Karpas-422 (cell line): ENCODE data around the gene DENND4C. TPM values are rescaled to one million over a fixed set of nuclear protein-coding genes. Genes with fewer than 3 reads are reported as not detected.

ENCODE experiments used
- DNase-seq: peaks from one replicate; pipeline ENCODE4 v3.0.0-alpha.2; 2015
- H2AFZ ChIP-seq: fragments of 200-600 bp; sonication (generic); 2 replicates; pipeline ENCODE4 v1.6.1; 2014; ENCODE audit warnings: antibody characterized with exemption, low read length, mixed read lengths
- H3K27ac ChIP-seq: fragments of 200-600 bp; sonication (generic); 2 replicates; pipeline ENCODE4 v1.5.1; 2014; ENCODE audit warnings: mild to moderate bottlenecking, low read length, moderate library complexity
- H3K27me3 ChIP-seq: fragments of 200-600 bp; sonication (generic); 2 replicates; pipeline ENCODE4 v1.6.1; 2014; ENCODE audit warnings: low read length, mixed read lengths
- H3K36me3 ChIP-seq: fragments of 200-600 bp; sonication (generic); 2 replicates; pipeline ENCODE4 v1.6.1; 2014; ENCODE audit warnings: low read length, mixed read lengths; ENCODE audit not compliant: insufficient read depth
- H3K4me1 ChIP-seq: fragments of 200-600 bp; sonication (generic); 2 replicates; pipeline ENCODE4 v1.6.1; 2014; ENCODE audit warnings: mild to moderate bottlenecking, low read length, mixed read lengths
- H3K4me2 ChIP-seq: fragments of 200-600 bp; sonication (generic); 2 replicates; pipeline ENCODE4 v1.6.1; 2014; ENCODE audit warnings: low read length, low read depth, mild to moderate bottlenecking; ENCODE audit not compliant: poor library complexity, severe bottlenecking
- H3K4me3 ChIP-seq: fragments of 200-600 bp; sonication (generic); 2 replicates; pipeline ENCODE4 v1.5.1; 2014; ENCODE audit warnings: mild to moderate bottlenecking, antibody characterized with exemption, low read length, mixed read lengths
- H3K79me2 ChIP-seq: fragments of 200-600 bp; sonication (generic); 2 replicates; pipeline ENCODE4 v1.6.1; 2014; ENCODE audit warnings: mild to moderate bottlenecking, low read length, mixed read lengths
- H3K9ac ChIP-seq: fragments of 200-600 bp; sonication (generic); 2 replicates; pipeline ENCODE4 v1.6.0; 2014; ENCODE audit warnings: low read length
- H3K9me2 ChIP-seq: fragments of 200-600 bp; sonication (generic), shearing (Covaris generic); replicated peaks from 2 replicates; pipeline ENCODE4 v1.6.0; 2014; ENCODE audit warnings: mild to moderate bottlenecking, low read length, moderate library complexity; ENCODE audit not compliant: insufficient read depth
- H3K9me3 ChIP-seq: fragments of 300-700, 200-600 bp; sonication (generic); 2 replicates; pipeline ENCODE4 v1.6.1; 2014; ENCODE audit warnings: low read length, mixed read lengths
- H4K20me1 ChIP-seq: fragments of 200-600 bp; sonication (generic); 2 replicates; pipeline ENCODE4 v1.6.1; 2014; ENCODE audit warnings: mild to moderate bottlenecking, antibody characterized with exemption, low read length, low read depth; ENCODE audit not compliant: insufficient read depth
- total RNA-seq: library from RNA; depleted of rRNA; stranded (reverse); fragments of >200 nt; shearing (Covaris generic); gene quantifications from 2 replicates; pipeline ENCODE4 v1.2.3, GENCODE V29; 2014; ENCODE audit warnings: low replicate concordance

Gene DENND4C
- total RNA-seq, 1 experiment from 2014 or later, result 42.8 TPM

GRCh38 chr9:19283072-19283710 is 52.7 kb downstream of the DENND4C start:
- no peak overlapping the region for H3K9ac ChIP-seq
- peaks cover 81% of the 10 kb centered on the region for H3K79me2 ChIP-seq
- H3K4me3 ChIP-seq, result no peak overlapping the region
- H3K27me3 ChIP-seq, result no peaks in the 10 kb centered on the region
- H2AFZ ChIP-seq, result no peak overlapping the region
- no peaks in the 10 kb centered on the region for H4K20me1 ChIP-seq
- DNase-seq, result no peak
- H3K9me3 ChIP-seq, result no peaks in the 10 kb centered on the region
- peaks cover 6% of the 10 kb centered on the region; the same call in 1 of the 2 replicates for H3K36me3 ChIP-seq
- H3K27ac ChIP-seq, result no peak overlapping the region
- H3K4me2 ChIP-seq, result no peak overlapping the region
- peaks cover 14% of the 10 kb centered on the region for H3K4me1 ChIP-seq
- no peaks in the 10 kb centered on the region for H3K9me2 ChIP-seq

- Histone ChIP-seq H3K9me2 (no peaks in the 10 kb centered on the region), H3K4me1 (peaks cover 14% of the 10 kb centered on the region), H3K9me3 (no peaks in the 10 kb centered on the region), H3K4me3 (no peak overlapping the region), H3K79me2 (peaks cover 71% of the 10 kb centered on the region), H3K9ac (no peak overlapping the region), H3K36me3 (peaks cover 8% of the 10 kb centered on the region; the same call in 1 of the 2 replicates), H3K27ac (no peak overlapping the region), H4K20me1 (no peaks in the 10 kb centered on the region), H3K4me2 (no peak overlapping the region), H2AFZ (no peak overlapping the region), H3K27me3 (no peaks in the 10 kb centered on the region)
- DNase-seq, result no peak
These were observed 54.2 kb downstream of the DENND4C start for GRCh38 chr9:19284729-19285128.

- H3K79me2 ChIP-seq, result peaks cover 59% of the 10 kb centered on the region
- DNase-seq, result no peak
- no peaks in the 10 kb centered on the region for H3K27me3 ChIP-seq
- no peak overlapping the region for H3K4me3 ChIP-seq
- no peak overlapping the region for H3K9ac ChIP-seq
- H3K36me3 ChIP-seq, result peaks cover 15% of the 10 kb centered on the region; the same call in 1 of the 2 replicates
- no peak overlapping the region for H3K27ac ChIP-seq
- H3K4me2 ChIP-seq, result no peak overlapping the region
- no peaks in the 10 kb centered on the region for H4K20me1 ChIP-seq
- no peak overlapping the region for H2AFZ ChIP-seq
- no peaks in the 10 kb centered on the region for H3K9me3 ChIP-seq
- no peaks in the 10 kb centered on the region for H3K9me2 ChIP-seq
- peaks cover 14% of the 10 kb centered on the region for H3K4me1 ChIP-seq
These were observed 56.2 kb downstream of the DENND4C start for GRCh38 chr9:19286634-19287188.

- no peaks in the 10 kb centered on the region for H4K20me1 ChIP-seq
- H3K4me2 ChIP-seq, result no peak overlapping the region
- no peak overlapping the region for H2AFZ ChIP-seq
- peaks cover 53% of the 10 kb centered on the region for H3K79me2 ChIP-seq
- no peaks in the 10 kb centered on the region for H3K27me3 ChIP-seq
- DNase-seq, result no peak
- H3K4me3 ChIP-seq, result no peak overlapping the region
- peaks cover 15% of the 10 kb centered on the region; the same call in 1 of the 2 replicates for H3K36me3 ChIP-seq
- H3K9me2 ChIP-seq, result no peaks in the 10 kb centered on the region
- no peak overlapping the region for H3K9ac ChIP-seq
- H3K4me1 ChIP-seq, result peaks cover 14% of the 10 kb centered on the region
- H3K27ac ChIP-seq, result no peak overlapping the region
- H3K9me3 ChIP-seq, result no peaks in the 10 kb centered on the region
These were observed 57.6 kb downstream of the DENND4C start for GRCh38 chr9:19288081-19288480.

GRCh38 chr9:19290103-19290502 is 59.6 kb downstream of the DENND4C start:
- H3K9me3 ChIP-seq, result no peaks in the 10 kb centered on the region
- peaks cover 2% of the 10 kb centered on the region; the same call in 1 of the 2 replicates for H3K4me1 ChIP-seq
- DNase-seq, result no peak
- no peak overlapping the region for H3K4me2 ChIP-seq
- H3K36me3 ChIP-seq, result peaks cover 15% of the 10 kb centered on the region; the same call in 1 of the 2 replicates
- no peaks in the 10 kb centered on the region for H4K20me1 ChIP-seq
- peaks cover 33% of the 10 kb centered on the region for H3K79me2 ChIP-seq
- no peak overlapping the region for H3K4me3 ChIP-seq
- no peaks in the 10 kb centered on the region for H3K9me2 ChIP-seq
- no peak overlapping the region for H2AFZ ChIP-seq
- H3K27ac ChIP-seq, result no peak overlapping the region
- H3K27me3 ChIP-seq, result no peaks in the 10 kb centered on the region
- H3K9ac ChIP-seq, result no peak overlapping the region

- H3K27ac ChIP-seq, result no peak overlapping the region
- H3K36me3 ChIP-seq, result peaks cover 16% of the 10 kb centered on the region; the same call in 1 of the 2 replicates
- H3K79me2 ChIP-seq, result no peaks in the 10 kb centered on the region
- no peak overlapping the region for H3K9ac ChIP-seq
- no peaks in the 10 kb centered on the region for H4K20me1 ChIP-seq
- no peak overlapping the region for H3K4me3 ChIP-seq
- H3K9me3 ChIP-seq, result no peaks in the 10 kb centered on the region
- peaks cover 12% of the 10 kb centered on the region; the same call in 1 of the 2 replicates for H3K4me1 ChIP-seq
- no peak overlapping the region for H2AFZ ChIP-seq
- no peak overlapping the region for H3K4me2 ChIP-seq
- no peaks in the 10 kb centered on the region for H3K27me3 ChIP-seq
- no peak for DNase-seq
- H3K9me2 ChIP-seq, result no peaks in the 10 kb centered on the region
These were observed 63.7 kb downstream of the DENND4C start for GRCh38 chr9:19294219-19294618.

- no peak overlapping the region for H3K4me2 ChIP-seq
- H3K27ac ChIP-seq, result no peak overlapping the region
- H2AFZ ChIP-seq, result no peak overlapping the region
- H3K4me1 ChIP-seq, result peaks cover 12% of the 10 kb centered on the region; the same call in 1 of the 2 replicates
- H3K9ac ChIP-seq, result no peak overlapping the region
- no peaks in the 10 kb centered on the region for H4K20me1 ChIP-seq
- H3K4me3 ChIP-seq, result no peak overlapping the region
- peaks cover 23% of the 10 kb centered on the region; the same call in 1 of the 2 replicates for H3K36me3 ChIP-seq
- no peaks in the 10 kb centered on the region for H3K9me3 ChIP-seq
- DNase-seq, result no peak
- no peaks in the 10 kb centered on the region for H3K79me2 ChIP-seq
- no peaks in the 10 kb centered on the region for H3K27me3 ChIP-seq
- no peaks in the 10 kb centered on the region; the same call in 1 of the 2 replicates for H3K9me2 ChIP-seq
These were observed 68.0 kb downstream of the DENND4C start for GRCh38 chr9:19298436-19299000.

- no peaks in the 10 kb centered on the region for H3K27me3 ChIP-seq
- peaks cover 19% of the 10 kb centered on the region; the same call in 1 of the 2 replicates for H3K36me3 ChIP-seq
- DNase-seq, result no peak
- 0 out of 2 replicates have a peak, but pooled peaks cover 3% of the 10 kb centered on the region for H3K79me2 ChIP-seq
- H3K9me3 ChIP-seq, result no peaks in the 10 kb centered on the region
- H4K20me1 ChIP-seq, result no peaks in the 10 kb centered on the region
- no peaks in the 10 kb centered on the region for H3K4me1 ChIP-seq
- no peak overlapping the region for H3K27ac ChIP-seq
- no peak overlapping the region for H2AFZ ChIP-seq
- no peak overlapping the region for H3K9ac ChIP-seq
- H3K9me2 ChIP-seq, result no peaks in the 10 kb centered on the region; the same call in 1 of the 2 replicates
- H3K4me3 ChIP-seq, result no peak overlapping the region
- no peak overlapping the region for H3K4me2 ChIP-seq
These were observed 72.7 kb downstream of the DENND4C start for GRCh38 chr9:19303216-19303615.
